H1 (cell line): Measurements from ENCODE around the gene NMT2.
A peak's percentile ranks its signal among the peaks of the same experiment; 100 is the strongest.

Experiments
- BRCA1 ChIP-seq: IDR thresholded peaks from 2 replicates; pipeline ENCODE4 v1.6.1; 2012; ENCODE audit warnings: low read depth, low read length, improper control_type of control experiment
- JUND ChIP-seq: IDR thresholded peaks from 2 replicates; pipeline ENCODE4 v1.6.1; 2011; ENCODE audit warnings: mild to moderate bottlenecking, improper control_type of control experiment, low read length
- POLR2A ChIP-seq, 2 experiments: IDR thresholded peaks; 1 replicate in 1 of 2; 2 replicates in 1 of 2; pipeline ENCODE4 v1.6.1; 2011; ENCODE audit warnings: low read depth in 2 of 2, low read length in 2 of 2, mild to moderate bottlenecking in 2 of 2; ENCODE audit errors: control extremely low read depth in 1 of 2
- POLR2AphosphoS5 ChIP-seq: IDR thresholded peaks from 2 replicates; pipeline ENCODE4 v1.6.1; 2011; ENCODE audit warnings: low read depth, low read length
- SIN3A ChIP-seq, 2 experiments: IDR thresholded peaks in 1 of 2; conservative IDR thresholded peaks in 1 of 2; 2 replicates each; pipeline ENCODE4 v1.6.1; 2011 to 2012; ENCODE audit warnings: low read length in 2 of 2, improper control_type of control experiment in 1 of 2, low read depth in 1 of 2, mild to moderate bottlenecking in 1 of 2
- SP1 ChIP-seq: IDR thresholded peaks from 2 replicates; pipeline ENCODE4 v1.6.1; 2011; ENCODE audit warnings: low read depth, low read length
- SRF ChIP-seq: IDR thresholded peaks from 2 replicates; pipeline ENCODE4 v1.6.1; 2011; ENCODE audit warnings: mild to moderate bottlenecking, low read depth, low read length, moderate library complexity
- YY1 ChIP-seq: IDR thresholded peaks from 2 replicates; pipeline ENCODE4 v1.6.1; 2011; ENCODE audit warnings: low read depth, mild to moderate bottlenecking, low read length
- TF ChIP-seq, protein P1 (sequence below), 3 experiments: IDR thresholded peaks; 1 replicate in 2 of 3; 2 replicates in 1 of 3; pipeline versions ENCODE4 v1.5.1 to v1.6.1; 2011; ENCODE audit warnings: low read length in 3 of 3, mild to moderate bottlenecking in 3 of 3, inconsistent platforms in 2 of 3, low read depth in 1 of 3, moderate library complexity in 1 of 3; ENCODE audit not compliant: insufficient read depth in 1 of 3; ENCODE audit errors: control extremely low read depth in 1 of 3
- TF ChIP-seq, protein P2 (sequence below): IDR thresholded peaks from 2 replicates; pipeline ENCODE4 v1.6.1; 2011; ENCODE audit warnings: low read depth, mild to moderate bottlenecking, low read length; ENCODE audit not compliant: insufficient read depth
- TF ChIP-seq, protein P3 (sequence below): fragments of 300-600 bp; sonication (generic); IDR thresholded peaks from 2 replicates; pipeline ENCODE4 v1.7.1; 2012; ENCODE audit warnings: low read length, moderate library complexity, mild to moderate bottlenecking, inconsistent platforms; ENCODE audit not compliant: insufficient replicate concordance
- TF ChIP-seq, protein P4 (sequence below): IDR thresholded peaks from 2 replicates; pipeline ENCODE4 v1.6.1; 2011; ENCODE audit warnings: low read length, improper control_type of control experiment

DNA sequence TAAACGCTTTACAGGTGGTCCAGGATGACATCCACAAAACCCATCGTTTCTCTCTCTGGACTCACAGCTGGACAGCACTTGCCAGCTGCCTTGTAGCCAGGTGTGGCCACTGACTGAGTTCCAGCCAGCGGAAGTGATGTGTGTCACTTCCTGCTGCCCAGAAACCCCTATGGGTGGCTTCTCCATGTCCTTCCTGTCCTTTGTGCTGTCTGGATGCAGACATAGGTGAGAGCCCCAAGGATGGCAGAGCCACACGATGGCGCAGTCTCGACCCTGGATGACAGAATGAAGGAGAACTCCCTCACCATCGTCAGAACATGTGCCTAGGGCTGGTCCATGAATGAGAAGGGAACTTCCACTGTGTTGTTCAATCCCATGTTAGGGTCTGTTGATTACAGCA lies 22.1 kb downstream of the NMT2 start:
- TF ChIP-seq, protein P1, sequence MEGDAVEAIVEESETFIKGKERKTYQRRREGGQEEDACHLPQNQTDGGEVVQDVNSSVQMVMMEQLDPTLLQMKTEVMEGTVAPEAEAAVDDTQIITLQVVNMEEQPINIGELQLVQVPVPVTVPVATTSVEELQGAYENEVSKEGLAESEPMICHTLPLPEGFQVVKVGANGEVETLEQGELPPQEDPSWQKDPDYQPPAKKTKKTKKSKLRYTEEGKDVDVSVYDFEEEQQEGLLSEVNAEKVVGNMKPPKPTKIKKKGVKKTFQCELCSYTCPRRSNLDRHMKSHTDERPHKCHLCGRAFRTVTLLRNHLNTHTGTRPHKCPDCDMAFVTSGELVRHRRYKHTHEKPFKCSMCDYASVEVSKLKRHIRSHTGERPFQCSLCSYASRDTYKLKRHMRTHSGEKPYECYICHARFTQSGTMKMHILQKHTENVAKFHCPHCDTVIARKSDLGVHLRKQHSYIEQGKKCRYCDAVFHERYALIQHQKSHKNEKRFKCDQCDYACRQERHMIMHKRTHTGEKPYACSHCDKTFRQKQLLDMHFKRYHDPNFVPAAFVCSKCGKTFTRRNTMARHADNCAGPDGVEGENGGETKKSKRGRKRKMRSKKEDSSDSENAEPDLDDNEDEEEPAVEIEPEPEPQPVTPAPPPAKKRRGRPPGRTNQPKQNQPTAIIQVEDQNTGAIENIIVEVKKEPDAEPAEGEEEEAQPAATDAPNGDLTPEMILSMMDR (IDR thresholded peaks at IDR 0.05; ENCODE audit: control extremely low read depth in 1 of 3, insufficient read depth in 1 of 3, low read depth in 1 of 3, low read length in 3 of 3), result peak in 2 of 3 experiments; percentile 3 to 34; a peak in 2 of 4 replicates
- TF ChIP-seq, protein P2, sequence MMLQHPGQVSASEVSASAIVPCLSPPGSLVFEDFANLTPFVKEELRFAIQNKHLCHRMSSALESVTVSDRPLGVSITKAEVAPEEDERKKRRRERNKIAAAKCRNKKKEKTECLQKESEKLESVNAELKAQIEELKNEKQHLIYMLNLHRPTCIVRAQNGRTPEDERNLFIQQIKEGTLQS, result no peak
- TF ChIP-seq, protein P3, sequence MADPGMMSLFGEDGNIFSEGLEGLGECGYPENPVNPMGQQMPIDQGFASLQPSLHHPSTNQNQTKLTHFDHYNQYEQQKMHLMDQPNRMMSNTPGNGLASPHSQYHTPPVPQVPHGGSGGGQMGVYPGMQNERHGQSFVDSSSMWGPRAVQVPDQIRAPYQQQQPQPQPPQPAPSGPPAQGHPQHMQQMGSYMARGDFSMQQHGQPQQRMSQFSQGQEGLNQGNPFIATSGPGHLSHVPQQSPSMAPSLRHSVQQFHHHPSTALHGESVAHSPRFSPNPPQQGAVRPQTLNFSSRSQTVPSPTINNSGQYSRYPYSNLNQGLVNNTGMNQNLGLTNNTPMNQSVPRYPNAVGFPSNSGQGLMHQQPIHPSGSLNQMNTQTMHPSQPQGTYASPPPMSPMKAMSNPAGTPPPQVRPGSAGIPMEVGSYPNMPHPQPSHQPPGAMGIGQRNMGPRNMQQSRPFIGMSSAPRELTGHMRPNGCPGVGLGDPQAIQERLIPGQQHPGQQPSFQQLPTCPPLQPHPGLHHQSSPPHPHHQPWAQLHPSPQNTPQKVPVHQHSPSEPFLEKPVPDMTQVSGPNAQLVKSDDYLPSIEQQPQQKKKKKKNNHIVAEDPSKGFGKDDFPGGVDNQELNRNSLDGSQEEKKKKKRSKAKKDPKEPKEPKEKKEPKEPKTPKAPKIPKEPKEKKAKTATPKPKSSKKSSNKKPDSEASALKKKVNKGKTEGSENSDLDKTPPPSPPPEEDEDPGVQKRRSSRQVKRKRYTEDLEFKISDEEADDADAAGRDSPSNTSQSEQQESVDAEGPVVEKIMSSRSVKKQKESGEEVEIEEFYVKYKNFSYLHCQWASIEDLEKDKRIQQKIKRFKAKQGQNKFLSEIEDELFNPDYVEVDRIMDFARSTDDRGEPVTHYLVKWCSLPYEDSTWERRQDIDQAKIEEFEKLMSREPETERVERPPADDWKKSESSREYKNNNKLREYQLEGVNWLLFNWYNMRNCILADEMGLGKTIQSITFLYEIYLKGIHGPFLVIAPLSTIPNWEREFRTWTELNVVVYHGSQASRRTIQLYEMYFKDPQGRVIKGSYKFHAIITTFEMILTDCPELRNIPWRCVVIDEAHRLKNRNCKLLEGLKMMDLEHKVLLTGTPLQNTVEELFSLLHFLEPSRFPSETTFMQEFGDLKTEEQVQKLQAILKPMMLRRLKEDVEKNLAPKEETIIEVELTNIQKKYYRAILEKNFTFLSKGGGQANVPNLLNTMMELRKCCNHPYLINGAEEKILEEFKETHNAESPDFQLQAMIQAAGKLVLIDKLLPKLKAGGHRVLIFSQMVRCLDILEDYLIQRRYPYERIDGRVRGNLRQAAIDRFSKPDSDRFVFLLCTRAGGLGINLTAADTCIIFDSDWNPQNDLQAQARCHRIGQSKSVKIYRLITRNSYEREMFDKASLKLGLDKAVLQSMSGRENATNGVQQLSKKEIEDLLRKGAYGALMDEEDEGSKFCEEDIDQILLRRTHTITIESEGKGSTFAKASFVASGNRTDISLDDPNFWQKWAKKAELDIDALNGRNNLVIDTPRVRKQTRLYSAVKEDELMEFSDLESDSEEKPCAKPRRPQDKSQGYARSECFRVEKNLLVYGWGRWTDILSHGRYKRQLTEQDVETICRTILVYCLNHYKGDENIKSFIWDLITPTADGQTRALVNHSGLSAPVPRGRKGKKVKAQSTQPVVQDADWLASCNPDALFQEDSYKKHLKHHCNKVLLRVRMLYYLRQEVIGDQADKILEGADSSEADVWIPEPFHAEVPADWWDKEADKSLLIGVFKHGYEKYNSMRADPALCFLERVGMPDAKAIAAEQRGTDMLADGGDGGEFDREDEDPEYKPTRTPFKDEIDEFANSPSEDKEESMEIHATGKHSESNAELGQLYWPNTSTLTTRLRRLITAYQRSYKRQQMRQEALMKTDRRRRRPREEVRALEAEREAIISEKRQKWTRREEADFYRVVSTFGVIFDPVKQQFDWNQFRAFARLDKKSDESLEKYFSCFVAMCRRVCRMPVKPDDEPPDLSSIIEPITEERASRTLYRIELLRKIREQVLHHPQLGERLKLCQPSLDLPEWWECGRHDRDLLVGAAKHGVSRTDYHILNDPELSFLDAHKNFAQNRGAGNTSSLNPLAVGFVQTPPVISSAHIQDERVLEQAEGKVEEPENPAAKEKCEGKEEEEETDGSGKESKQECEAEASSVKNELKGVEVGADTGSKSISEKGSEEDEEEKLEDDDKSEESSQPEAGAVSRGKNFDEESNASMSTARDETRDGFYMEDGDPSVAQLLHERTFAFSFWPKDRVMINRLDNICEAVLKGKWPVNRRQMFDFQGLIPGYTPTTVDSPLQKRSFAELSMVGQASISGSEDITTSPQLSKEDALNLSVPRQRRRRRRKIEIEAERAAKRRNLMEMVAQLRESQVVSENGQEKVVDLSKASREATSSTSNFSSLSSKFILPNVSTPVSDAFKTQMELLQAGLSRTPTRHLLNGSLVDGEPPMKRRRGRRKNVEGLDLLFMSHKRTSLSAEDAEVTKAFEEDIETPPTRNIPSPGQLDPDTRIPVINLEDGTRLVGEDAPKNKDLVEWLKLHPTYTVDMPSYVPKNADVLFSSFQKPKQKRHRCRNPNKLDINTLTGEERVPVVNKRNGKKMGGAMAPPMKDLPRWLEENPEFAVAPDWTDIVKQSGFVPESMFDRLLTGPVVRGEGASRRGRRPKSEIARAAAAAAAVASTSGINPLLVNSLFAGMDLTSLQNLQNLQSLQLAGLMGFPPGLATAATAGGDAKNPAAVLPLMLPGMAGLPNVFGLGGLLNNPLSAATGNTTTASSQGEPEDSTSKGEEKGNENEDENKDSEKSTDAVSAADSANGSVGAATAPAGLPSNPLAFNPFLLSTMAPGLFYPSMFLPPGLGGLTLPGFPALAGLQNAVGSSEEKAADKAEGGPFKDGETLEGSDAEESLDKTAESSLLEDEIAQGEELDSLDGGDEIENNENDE, result no peak
- TF ChIP-seq SIN3A (conservative IDR thresholded peaks at IDR 0.05 in 1 of 2, IDR thresholded peaks at IDR 0.05 in 1 of 2; ENCODE audit: low read depth in 1 of 2, low read length in 2 of 2) (no peak), SP1 (no peak), POLR2AphosphoS5 (no peak), JUND (no peak), SRF (no peak), YY1 (no peak), BRCA1 (no peak), POLR2A (IDR thresholded peaks at IDR 0.05; ENCODE audit: control extremely low read depth in 1 of 2, low read depth in 2 of 2, low read length in 2 of 2) (no peak)
- TF ChIP-seq, protein P4, sequence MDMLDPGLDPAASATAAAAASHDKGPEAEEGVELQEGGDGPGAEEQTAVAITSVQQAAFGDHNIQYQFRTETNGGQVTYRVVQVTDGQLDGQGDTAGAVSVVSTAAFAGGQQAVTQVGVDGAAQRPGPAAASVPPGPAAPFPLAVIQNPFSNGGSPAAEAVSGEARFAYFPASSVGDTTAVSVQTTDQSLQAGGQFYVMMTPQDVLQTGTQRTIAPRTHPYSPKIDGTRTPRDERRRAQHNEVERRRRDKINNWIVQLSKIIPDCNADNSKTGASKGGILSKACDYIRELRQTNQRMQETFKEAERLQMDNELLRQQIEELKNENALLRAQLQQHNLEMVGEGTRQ, result no peak
